Epithelial cell of prostate (primary cell): ENCODE results near the gene DNMBP.
A peak's percentile ranks its signal among the peaks of the same experiment; 100 is the strongest.
"Not testable (repeated sequence)": the region's sequence is repeated elsewhere in the genome, so short reads cannot be mapped to it uniquely, and the experiment has no call there.

Experiments used
- DNase-seq: peaks from one replicate; pipeline ENCODE4 v3.0.0-alpha.2; 2011; ENCODE audit warnings: low read depth, low spot score
- H3K27ac ChIP-seq: fragments of 450-650 bp; 2 replicates; pipeline ENCODE4 v1.5.1; 2017; ENCODE audit warnings: mild to moderate bottlenecking

DNMBP gene

GRCh38 chr10:99993701-99994689 lies 15.8 kb downstream of the DNMBP start:
- no peak overlapping the region for H3K27ac ChIP-seq
- DNase-seq, result no peak

- DNase-seq, result not testable (repeated sequence)
- peak overlapping the region; percentile 90 for H3K27ac ChIP-seq
Measured at GRCh38 chr10:99985637-99986036, 24.1 kb downstream of the DNMBP start.

- peak overlapping the region; percentile 90 for H3K27ac ChIP-seq
- peak; percentile 86 for DNase-seq
Measured at GRCh38 chr10:99984211-99985034, 25.3 kb downstream of the DNMBP start.

DNA sequence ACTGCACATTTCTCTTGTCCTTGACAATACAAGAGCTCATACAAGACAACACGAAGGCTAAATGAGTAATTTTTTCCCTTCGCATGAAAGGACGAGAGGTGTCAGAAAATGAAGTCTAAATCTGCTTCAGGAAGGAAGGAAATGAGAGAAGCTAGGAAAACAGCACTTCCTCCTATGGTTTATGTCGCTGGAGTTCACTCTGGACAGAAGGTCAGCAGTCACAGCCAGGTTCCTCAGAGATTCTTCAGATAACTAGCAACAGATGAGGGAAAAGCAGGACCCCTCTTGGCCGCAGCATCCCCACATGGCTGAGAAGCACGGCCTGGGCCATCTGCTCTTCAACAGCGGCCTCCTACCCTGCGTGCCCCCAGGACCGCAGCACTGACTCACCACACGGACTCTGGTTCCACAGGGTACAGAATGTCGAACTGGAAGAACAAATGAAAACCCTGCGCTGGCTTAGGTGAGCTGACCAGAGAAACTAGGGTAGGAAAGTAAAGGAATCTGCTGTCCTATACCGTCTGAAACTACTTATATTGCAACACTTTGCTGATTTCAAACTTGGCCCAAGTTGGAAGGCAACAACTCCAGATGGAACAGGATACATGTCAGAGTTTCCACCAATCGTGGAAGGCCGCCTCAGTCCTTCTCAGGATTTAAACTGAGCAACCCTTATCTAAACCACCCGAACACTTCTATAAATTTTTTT lies 26.3 kb downstream of the DNMBP start:
- DNase-seq, result no peak
- H3K27ac ChIP-seq, result peak overlapping the region; percentile 90

- no peak for DNase-seq
- H3K27ac ChIP-seq, result no peak overlapping the region
Measured at GRCh38 chr10:99982728-99983127, 27.0 kb downstream of the DNMBP start.

- peak overlapping the region; percentile 23 for H3K27ac ChIP-seq
- DNase-seq, result no peak
Measured at GRCh38 chr10:99981581-99982199, 28.1 kb downstream of the DNMBP start.

DNA sequence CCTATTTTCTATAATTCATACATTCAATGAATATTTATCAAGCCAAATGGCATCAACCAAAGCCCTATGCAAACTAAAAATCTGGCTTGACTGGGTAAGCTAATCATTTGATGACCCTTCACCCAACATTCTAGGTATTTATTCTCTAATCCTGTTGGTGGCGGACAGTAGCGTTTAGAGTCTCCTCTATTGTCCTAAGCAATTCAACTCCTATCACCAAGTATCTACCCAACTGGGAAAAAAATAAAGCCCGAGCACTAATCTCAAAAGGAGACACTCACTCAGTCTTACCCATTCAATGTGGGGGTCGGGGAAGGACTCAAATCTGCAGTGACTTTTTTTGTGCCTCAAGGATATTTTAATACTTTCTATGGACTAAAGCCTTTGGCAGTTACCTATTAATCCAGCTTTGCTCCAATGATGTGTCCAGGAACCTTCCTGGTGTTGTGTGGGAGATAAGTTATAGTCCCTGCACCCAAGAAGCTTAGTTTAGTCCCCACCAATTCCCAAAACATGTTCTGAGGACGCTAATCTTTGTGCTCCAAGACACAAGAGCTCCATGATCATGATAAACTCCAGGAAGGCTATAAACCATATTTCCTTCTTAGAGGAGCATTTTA lies 30.6 kb downstream of the DNMBP start:
- no peak overlapping the region for H3K27ac ChIP-seq
- DNase-seq, result no peak

DNA sequence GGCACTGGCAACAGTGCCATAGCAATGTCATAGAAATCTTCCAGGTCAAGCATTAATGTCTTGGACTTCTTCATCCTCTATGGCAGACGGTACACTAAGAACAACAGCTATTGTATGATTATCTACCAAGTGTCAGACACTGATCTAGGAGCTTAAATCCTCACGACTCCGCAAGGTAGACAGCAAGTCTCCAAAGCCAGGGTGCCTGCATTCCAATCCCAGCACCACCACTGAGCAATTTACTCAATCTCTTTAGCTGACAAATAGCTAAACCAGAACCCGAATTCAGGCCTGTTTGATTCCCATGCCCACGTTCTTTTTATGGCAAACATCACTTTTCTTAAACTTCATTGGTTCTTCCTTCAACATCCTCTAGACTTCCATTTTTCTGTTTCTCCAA lies 31.8 kb downstream of the DNMBP start:
- no peak for DNase-seq
- peak overlapping the region; percentile 87 for H3K27ac ChIP-seq

DNA sequence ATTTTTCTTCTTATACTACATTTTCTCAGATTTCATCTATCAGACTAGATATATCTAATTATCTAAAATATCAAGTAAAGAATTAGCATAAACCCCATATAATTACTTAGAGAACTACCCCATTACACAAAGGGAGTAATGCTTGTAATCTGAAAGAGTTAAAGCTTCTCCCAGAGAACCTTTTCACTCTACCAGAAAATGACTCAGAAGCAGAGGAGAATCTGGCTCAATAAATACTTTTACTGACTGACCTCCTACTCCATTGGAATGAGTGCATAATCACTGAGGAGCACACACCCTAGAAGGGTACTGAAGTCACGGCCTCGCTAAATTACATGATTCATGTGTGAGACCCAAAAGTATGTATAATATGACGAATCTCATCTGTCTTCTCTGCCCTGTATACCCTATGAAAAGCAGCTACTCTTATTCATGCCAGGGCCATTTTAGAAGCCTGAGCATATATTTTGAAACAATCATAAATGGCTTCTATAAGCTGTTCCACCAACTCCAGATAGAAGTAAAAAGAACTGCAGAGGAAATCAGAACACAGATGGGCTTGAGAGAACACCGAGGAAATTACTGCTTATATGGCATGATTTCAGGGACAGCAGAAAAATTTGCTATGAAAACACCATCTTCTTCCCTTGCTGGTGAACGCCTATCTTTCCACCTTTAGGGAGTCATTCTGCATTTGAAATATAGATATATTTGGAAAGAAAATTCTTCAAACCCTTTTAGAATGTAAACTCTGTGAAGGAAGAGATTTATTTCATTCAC lies 32.7 kb downstream of the DNMBP start:
- H3K27ac ChIP-seq, result peak overlapping the region; percentile 87
- DNase-seq, result peak; percentile 90

DNA sequence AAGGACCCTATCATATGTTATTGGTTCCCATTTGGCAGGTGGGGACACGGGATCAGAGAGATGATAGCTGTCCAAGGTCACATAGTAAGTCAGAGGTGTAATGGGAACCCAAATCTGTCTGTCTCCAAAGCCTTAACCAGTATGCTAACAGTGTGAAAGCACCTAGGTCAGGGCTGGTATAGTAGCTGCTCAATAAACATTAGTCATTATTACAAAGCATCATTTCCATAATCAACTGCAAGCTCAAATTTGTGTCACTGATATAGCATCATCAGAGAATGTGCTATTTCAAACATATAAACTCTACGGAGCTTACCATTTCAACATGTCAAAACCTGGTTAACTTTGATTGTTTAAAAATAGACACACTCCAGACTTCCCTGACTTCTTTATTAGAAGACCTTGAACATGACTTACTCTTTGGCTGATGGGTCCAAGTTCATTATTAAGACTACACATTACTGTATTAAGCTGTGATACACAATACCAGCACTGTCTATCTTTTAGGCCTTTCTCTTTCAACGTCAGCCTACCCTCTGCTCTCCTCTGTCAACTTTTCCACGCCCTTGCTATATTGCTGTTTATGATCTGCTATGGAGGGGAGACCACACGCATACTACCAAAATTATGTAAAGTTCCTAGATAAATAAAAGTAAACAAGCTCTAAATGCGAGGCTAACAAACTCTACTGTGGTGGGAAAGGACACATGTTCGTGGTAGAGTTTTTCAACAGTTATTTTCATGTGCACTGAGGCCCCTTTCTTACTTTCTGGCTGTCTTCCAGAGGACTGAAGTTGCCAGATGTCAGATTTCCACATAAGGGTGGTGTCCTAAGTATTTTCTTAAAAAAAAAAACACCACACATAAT lies 33.6 kb downstream of the DNMBP start:
- no peak for DNase-seq
- H3K27ac ChIP-seq, result peak overlapping the region; percentile 87

DNA sequence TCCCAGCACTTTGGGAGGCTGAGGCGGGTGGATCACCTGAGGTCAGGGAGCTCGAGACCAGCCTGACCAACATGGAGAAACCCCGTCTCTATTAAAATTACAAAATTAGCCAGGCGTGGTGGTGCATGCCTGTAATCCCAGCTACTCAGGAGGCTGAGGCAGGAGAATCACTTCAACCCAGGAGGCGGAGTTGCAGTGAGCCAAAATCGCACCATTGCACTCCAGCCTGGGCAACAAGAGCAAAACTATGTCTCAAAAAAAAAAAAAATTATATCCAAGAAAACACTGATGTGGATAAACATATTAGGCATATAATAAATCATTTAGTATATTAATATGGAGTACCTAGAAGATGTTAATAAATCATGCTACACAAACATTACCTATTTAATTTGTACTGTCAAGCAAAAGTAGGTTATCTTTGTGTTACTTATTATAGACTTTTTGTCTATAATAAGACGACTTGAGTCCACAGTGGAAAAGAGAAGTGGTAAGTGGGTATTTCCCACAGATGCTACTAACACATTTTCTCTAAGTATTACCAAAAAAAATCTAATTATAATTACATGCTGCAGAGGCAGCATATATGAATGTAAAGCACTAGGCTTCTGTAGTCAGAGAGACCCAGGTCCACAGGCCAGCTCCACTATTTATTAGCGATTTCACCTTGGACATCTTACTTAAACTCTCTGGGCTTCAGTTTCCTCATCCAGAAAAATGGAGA lies 34.5 kb downstream of the DNMBP start:
- peak overlapping the region; percentile 87 for H3K27ac ChIP-seq
- DNase-seq, result no peak

DNA sequence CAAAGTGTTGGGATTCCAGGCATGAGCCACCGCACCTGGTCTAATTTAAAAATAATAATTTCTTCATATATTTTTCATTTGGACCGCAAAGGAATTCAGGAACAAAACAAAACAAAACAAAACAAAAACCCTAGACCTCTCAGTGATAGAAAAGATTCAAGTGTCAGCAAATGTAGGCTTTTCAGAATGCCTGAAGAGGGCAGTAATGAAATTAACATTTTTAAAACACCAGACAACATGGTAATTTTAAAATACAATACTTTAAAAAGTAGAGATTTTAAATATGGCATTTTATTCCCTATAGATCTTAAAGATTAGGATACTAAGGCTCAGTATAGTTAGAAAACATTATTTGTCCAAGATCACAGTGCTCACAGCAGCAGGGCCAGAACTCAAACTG lies 36.6 kb downstream of the DNMBP start:
- H3K27ac ChIP-seq, result no peak overlapping the region
- no peak for DNase-seq

GRCh38 chr10:99967961-99968360 lies 41.8 kb downstream of the DNMBP start:
- no peak overlapping the region for H3K27ac ChIP-seq

GRCh38 chr10:99966306-99966705 lies 43.4 kb downstream of the DNMBP start:
- H3K27ac ChIP-seq, result peak overlapping the region; percentile 82
- peak; percentile 64 for DNase-seq

More at GRCh38 chr10:99967961-99968360, 41.8 kb downstream of the DNMBP start:
- DNase-seq, result no peak

- H3K27ac ChIP-seq, result peak overlapping the region; percentile 82
- DNase-seq, result no peak
Measured at GRCh38 chr10:99965700-99966099, 44.0 kb downstream of the DNMBP start.

- no peak for DNase-seq
- no peak overlapping the region for H3K27ac ChIP-seq
Measured at GRCh38 chr10:99964791-99965190, 45.0 kb downstream of the DNMBP start.
